OCI-LY7 (cell line): Measurements from ENCODE around the gene FAM89B. TPM values are rescaled to one million over a fixed set of nuclear protein-coding genes. Genes with fewer than 3 reads are reported as not detected.

Experiments
- BruUV-seq: library from RNA; stranded (reverse); fragments of 400-500 nt; replicated peaks from 2 replicates; lab custom pipeline; 2021; lab: Mats Ljungman, UMichigan
- CTCF ChIA-PET: fragments of 300-600 bp; sonication (Branson Sonifier 250); formaldehyde crosslinking; loops from one replicate; lab custom pipeline; 2022; ENCODE audit warnings: antibody characterized with exemption; ENCODE audit not compliant: unreplicated experiment; lab: Charles Lee
- POLR2A ChIA-PET: fragments of 300-600 bp; sonication (Branson Sonifier 250); formaldehyde crosslinking; loops from one replicate; lab custom pipeline; 2022; ENCODE audit warnings: antibody characterized with exemption; lab: Charles Lee
- DNase-seq: peaks from one replicate; pipeline ENCODE4 v3.0.0-alpha.2; 2015; ENCODE audit warnings: low spot score
- H2AFZ ChIP-seq: fragments of 200-600 bp; sonication (generic), shearing (Covaris generic); 2 replicates; pipeline ENCODE4 v1.6.1; 2014; ENCODE audit warnings: mild to moderate bottlenecking, antibody characterized with exemption, low read length, moderate library complexity
- H3K27ac ChIP-seq: fragments of 200-600 bp; sonication (generic); 2 replicates; pipeline ENCODE4 v1.5.1; 2014; ENCODE audit warnings: mixed run types, low read depth, mild to moderate bottlenecking, moderate library complexity, low read length, inconsistent platforms; ENCODE audit not compliant: poor library complexity, severe bottlenecking
- H3K36me3 ChIP-seq: fragments of 200-600 bp; sonication (generic); 2 replicates; pipeline ENCODE4 v1.6.1; 2014; ENCODE audit warnings: mild to moderate bottlenecking, antibody characterized with exemption, low read length, moderate library complexity, mixed read lengths; ENCODE audit not compliant: insufficient read depth
- H3K4me1 ChIP-seq: fragments of 200-600 bp; sonication (generic); 2 replicates; pipeline ENCODE4 v1.5.1; 2014; ENCODE audit warnings: mild to moderate bottlenecking, low read length; ENCODE audit not compliant: insufficient read depth, poor library complexity, severe bottlenecking
- H3K4me2 ChIP-seq: fragments of 200-600 bp; sonication (generic); 2 replicates; pipeline ENCODE4 v1.6.1; 2014; ENCODE audit warnings: mild to moderate bottlenecking, low read length
- H3K4me3 ChIP-seq: fragments of 200-600 bp; sonication (generic); 2 replicates; pipeline ENCODE4 v1.5.1; 2014; ENCODE audit warnings: mild to moderate bottlenecking, low read depth, low read length; ENCODE audit not compliant: poor library complexity, severe bottlenecking
- H3K79me2 ChIP-seq: fragments of 200-600 bp; sonication (generic); 2 replicates; pipeline ENCODE4 v1.6.1; 2016; ENCODE audit warnings: low read depth, mild to moderate bottlenecking, low read length, moderate library complexity, mixed read lengths; ENCODE audit not compliant: insufficient read depth
- H3K9me2 ChIP-seq: fragments of 200-600 bp; sonication (generic); 2 replicates; pipeline ENCODE4 v1.6.1; 2016; ENCODE audit warnings: mild to moderate bottlenecking, low read length, mixed read lengths; ENCODE audit not compliant: insufficient read depth
- H3K9me3 ChIP-seq: fragments of 200-600 bp; sonication (generic); 2 replicates; pipeline ENCODE4 v1.6.1; 2014; ENCODE audit warnings: mild to moderate bottlenecking, mixed run types, low read length, mixed read lengths
- H4K20me1 ChIP-seq: fragments of 200-600 bp; sonication (generic); 2 replicates; pipeline ENCODE4 v1.6.1; 2014; ENCODE audit warnings: mild to moderate bottlenecking, antibody characterized with exemption, low read length, moderate library complexity, mixed read lengths; ENCODE audit not compliant: insufficient read depth
- EZH2phosphoT487 ChIP-seq: fragments of 200-600 bp; sonication (generic); IDR thresholded peaks from 2 replicates; pipeline ENCODE4 v1.6.1; 2018; ENCODE audit warnings: low read depth, borderline replicate concordance, mild to moderate bottlenecking, mixed run types, antibody characterized with exemption, low read length, moderate library complexity, mixed read lengths
- intact Hi-C: fragments of 100-400 bp; cut with micrococcal nuclease; formaldehyde crosslinking; loops from one replicate; pipeline ENCODE4 v1.10.0; 2022; ENCODE audit not compliant: unreplicated experiment
- total RNA-seq, 2 experiments: library from RNA; depleted of rRNA in 1 of 2; stranded (reverse); fragments of >200 nt in 1 of 2; shearing (Covaris generic) in 1 of 2; gene quantifications; 2 replicates each; pipeline ENCODE4 v1.2.3, GENCODE V29; 2014 to 2022
- TF ChIP-seq, protein P1 (sequence below): fragments of 200-600 bp; sonication (generic); conservative IDR thresholded peaks from 2 replicates; pipeline ENCODE4 v1.5.1; 2014; ENCODE audit warnings: mild to moderate bottlenecking, antibody characterized with exemption, low read length, moderate library complexity, mixed read lengths

The FAM89B gene
- total RNA-seq, 2 experiments from 2014 or later = 17.9 to 26.4 TPM

DNA sequence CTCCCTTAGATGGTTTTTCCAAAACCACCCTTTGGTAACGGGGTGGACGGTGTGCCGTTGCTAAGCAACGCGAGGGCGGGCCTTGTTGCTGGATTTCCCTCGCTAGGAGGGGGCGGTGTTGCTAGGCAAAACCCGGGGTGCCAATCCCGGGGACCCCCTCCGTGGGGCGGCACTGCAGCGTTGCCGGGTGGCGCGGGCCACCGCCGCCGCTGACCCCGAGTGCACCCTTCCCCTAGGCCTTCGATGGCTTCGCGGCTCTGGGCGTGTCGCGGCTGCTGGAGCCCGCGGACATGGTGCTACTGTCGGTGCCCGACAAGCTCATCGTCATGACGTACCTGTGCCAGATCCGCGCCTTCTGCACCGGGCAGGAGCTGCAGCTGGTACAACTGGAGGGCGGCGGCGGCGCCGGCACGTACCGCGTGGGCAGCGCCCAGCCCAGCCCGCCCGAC, 12.4 kb downstream of the FAM89B start:
- no peaks in the 10 kb centered on the region for H3K9me3 ChIP-seq
- H3K79me2 ChIP-seq = no peaks in the 10 kb centered on the region
- intact Hi-C loops = no loop called here
- ChIA-PET CTCF (no interaction called here), POLR2A (no interaction called here)
- H3K4me1 ChIP-seq = peaks cover 33% of the 10 kb centered on the region
- no peak overlapping the region for H3K27ac ChIP-seq
- no peaks in the 10 kb centered on the region for H4K20me1 ChIP-seq
- TF ChIP-seq, protein P1, sequence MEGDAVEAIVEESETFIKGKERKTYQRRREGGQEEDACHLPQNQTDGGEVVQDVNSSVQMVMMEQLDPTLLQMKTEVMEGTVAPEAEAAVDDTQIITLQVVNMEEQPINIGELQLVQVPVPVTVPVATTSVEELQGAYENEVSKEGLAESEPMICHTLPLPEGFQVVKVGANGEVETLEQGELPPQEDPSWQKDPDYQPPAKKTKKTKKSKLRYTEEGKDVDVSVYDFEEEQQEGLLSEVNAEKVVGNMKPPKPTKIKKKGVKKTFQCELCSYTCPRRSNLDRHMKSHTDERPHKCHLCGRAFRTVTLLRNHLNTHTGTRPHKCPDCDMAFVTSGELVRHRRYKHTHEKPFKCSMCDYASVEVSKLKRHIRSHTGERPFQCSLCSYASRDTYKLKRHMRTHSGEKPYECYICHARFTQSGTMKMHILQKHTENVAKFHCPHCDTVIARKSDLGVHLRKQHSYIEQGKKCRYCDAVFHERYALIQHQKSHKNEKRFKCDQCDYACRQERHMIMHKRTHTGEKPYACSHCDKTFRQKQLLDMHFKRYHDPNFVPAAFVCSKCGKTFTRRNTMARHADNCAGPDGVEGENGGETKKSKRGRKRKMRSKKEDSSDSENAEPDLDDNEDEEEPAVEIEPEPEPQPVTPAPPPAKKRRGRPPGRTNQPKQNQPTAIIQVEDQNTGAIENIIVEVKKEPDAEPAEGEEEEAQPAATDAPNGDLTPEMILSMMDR = no peak
- no peak for TF ChIP-seq EZH2phosphoT487
- no peak overlapping the region for H3K4me2 ChIP-seq
- peaks cover 35% of the 10 kb centered on the region for H3K36me3 ChIP-seq
- no peak overlapping the region for H2AFZ ChIP-seq
- H3K4me3 ChIP-seq = no peak overlapping the region
- no peak for DNase-seq
- H3K9me2 ChIP-seq = no peaks in the 10 kb centered on the region
- BruUV-seq = no TSS peak

DNA sequence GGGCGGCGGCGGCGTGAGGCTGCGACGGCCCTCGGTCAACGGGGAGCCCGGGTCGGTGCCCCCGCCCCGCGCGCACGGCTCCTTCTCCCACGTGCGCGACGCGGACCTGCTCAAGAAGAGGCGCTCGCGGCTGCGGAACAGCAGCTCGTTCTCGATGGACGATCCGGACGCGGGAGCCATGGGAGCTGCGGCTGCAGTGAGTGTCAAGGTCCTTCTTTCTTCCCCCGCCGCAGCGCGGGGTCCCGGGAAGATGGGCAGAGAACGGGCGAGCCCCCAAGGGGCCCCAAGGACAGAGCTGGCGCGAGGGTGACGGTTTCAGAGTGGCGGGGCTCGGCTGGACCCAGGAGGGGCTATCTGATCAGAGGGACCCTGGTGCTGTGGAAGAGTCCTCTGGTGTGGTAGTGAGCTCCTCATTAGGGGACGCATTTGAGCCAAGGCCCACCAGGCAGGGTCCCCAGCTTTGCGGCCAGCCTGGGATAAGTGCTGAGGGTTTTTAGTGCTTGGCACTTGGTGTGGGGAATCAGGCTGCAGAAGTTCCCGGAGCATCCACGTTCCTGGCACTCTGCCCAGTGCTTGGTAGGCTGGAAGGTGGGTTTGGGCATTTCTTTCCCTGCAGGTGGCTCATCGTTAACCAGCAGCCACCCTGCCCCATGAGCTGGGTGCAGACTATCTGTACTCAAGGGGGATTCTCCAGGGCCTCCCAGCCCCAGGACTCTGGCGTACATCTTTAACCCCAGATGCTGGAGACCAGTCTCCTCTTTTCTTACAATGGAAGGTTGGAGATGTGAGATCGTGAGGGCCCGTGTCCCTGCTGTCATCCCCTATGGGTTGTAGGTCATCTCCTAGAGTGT, 13.3 kb downstream of the FAM89B start:
- no peak overlapping the region for H3K27ac ChIP-seq
- no peak overlapping the region for H3K4me2 ChIP-seq
- H3K4me1 ChIP-seq = peaks cover 36% of the 10 kb centered on the region
- H3K4me3 ChIP-seq = no peak overlapping the region
- DNase-seq = no peak
- intact Hi-C loops = no loop called here
- H4K20me1 ChIP-seq = no peaks in the 10 kb centered on the region
- ChIA-PET CTCF (no interaction called here), POLR2A (no interaction called here)
- no peaks in the 10 kb centered on the region for H3K79me2 ChIP-seq
- TF ChIP-seq, protein P1 = no peak
- TF ChIP-seq EZH2phosphoT487 = no peak
- no peak overlapping the region for H2AFZ ChIP-seq
- H3K36me3 ChIP-seq = peaks cover 32% of the 10 kb centered on the region
- H3K9me3 ChIP-seq = no peaks in the 10 kb centered on the region
- H3K9me2 ChIP-seq = no peaks in the 10 kb centered on the region
- no TSS peak for BruUV-seq

DNA sequence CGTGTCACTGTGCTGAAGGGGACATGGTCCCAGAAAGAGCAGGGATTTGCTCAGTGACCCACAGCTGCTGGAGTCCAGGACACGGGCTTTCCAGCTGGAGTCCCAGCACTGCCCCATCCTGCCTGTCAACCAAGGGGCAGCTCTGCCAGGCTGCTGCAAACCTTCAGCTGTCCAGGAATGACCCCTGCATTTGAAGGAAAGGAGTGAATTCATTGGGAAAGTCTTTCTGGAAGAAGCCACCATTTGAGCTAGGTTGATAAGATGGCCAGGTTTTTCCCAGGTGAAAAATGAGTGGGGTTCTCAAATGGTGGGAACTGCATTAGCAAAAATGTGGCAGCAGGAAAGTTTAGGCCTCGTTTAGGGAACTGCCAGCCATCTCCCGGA, 13.9 kb downstream of the FAM89B start:
- intact Hi-C loops = no loop called here
- no peaks in the 10 kb centered on the region for H3K79me2 ChIP-seq
- POLR2A ChIA-PET = interaction anchor here (0.6 kb wide), 1 partner anchor 17 kb away, joined by 4 read pairs; no protein-coding TSS in a partner anchor
- DNase-seq = no peak
- H3K9me3 ChIP-seq = no peaks in the 10 kb centered on the region
- no peaks in the 10 kb centered on the region for H3K9me2 ChIP-seq
- no peak overlapping the region for H3K27ac ChIP-seq
- no peak overlapping the region for H3K4me3 ChIP-seq
- no peaks in the 10 kb centered on the region for H4K20me1 ChIP-seq
- peaks cover 27% of the 10 kb centered on the region; the same call in 1 of the 2 replicates for H3K36me3 ChIP-seq
- peaks cover 36% of the 10 kb centered on the region for H3K4me1 ChIP-seq
- BruUV-seq = no TSS peak
- TF ChIP-seq, protein P1 = no peak
- TF ChIP-seq EZH2phosphoT487 = no peak
- H2AFZ ChIP-seq = no peak overlapping the region
- no peak overlapping the region for H3K4me2 ChIP-seq
- CTCF ChIA-PET = no interaction called here
